Spinal cord (tissue), 10 donors: ENCODE measurements around the gene THOC7. TPM values are rescaled to one million over a fixed set of nuclear protein-coding genes. Genes with fewer than 3 reads are reported as not detected.
A peak's percentile ranks its signal among the peaks of the same experiment; 100 is the strongest.

Source experiments
- DNase-seq, 6 donors: peaks; one replicate each; pipeline versions ENCODE4 v3.0.0 to v3.0.0-alpha.2; 2013 to 2015; ENCODE audit warnings: low spot score in 6 of 6, low read depth in 4 of 6
- H3K27ac ChIP-seq: one replicate; pipeline ENCODE4 v1.5.1; 2013; ENCODE audit warnings: low read depth, low read length, control low read depth
- H3K27me3 ChIP-seq: one replicate; pipeline ENCODE4 v1.6.1; 2013; ENCODE audit warnings: low read length; ENCODE audit not compliant: control insufficient read depth, insufficient read depth
- H3K36me3 ChIP-seq: one replicate; pipeline ENCODE4 v1.6.1; 2013; ENCODE audit warnings: low read length; ENCODE audit not compliant: control insufficient read depth, insufficient read depth
- H3K4me1 ChIP-seq: one replicate; pipeline ENCODE4 v1.6.1; 2013; ENCODE audit warnings: low read length; ENCODE audit not compliant: control insufficient read depth, insufficient read depth
- H3K4me3 ChIP-seq: one replicate; pipeline ENCODE4 v1.5.1; 2013; ENCODE audit warnings: low read depth, low read length, control low read depth
- H3K9me3 ChIP-seq: one replicate; pipeline ENCODE4 v1.6.1; 2013; ENCODE audit warnings: low read length; ENCODE audit not compliant: control insufficient read depth, insufficient read depth
- WGBS: methylation state at CpG from one replicate; pipeline ENCODE4 v1.1.5; 2013; ENCODE audit warnings: missing lambda C conversion rate; ENCODE audit not compliant: insufficient coverage; 5-methylcytosine and 5-hydroxymethylcytosine counted together
- polyA plus RNA-seq, 2 donors: library from polyadenylated mRNA; unstranded; fragments of 120-200 nt; gene quantifications; one replicate each; pipeline ENCODE4 v1.2.1, GENCODE V29; 2013; ENCODE audit not compliant: insufficient read length in 2 of 2
- total RNA-seq, 2 donors: library from RNA; depleted of rRNA in 1 of 2; stranded (reverse); fragments of 120-200 nt in 1 of 2; fragments of >200 nt in 1 of 2; gene quantifications; one replicate each; pipeline versions ENCODE4 v1.2.3 to v1.2.4, GENCODE V29; 2013 to 2014
- donor health status: healthy.

THOC7 gene
- total and polyA plus RNA-seq, 4 donors: 47.7 to 78.9 (median 66.6) TPM

DNA sequence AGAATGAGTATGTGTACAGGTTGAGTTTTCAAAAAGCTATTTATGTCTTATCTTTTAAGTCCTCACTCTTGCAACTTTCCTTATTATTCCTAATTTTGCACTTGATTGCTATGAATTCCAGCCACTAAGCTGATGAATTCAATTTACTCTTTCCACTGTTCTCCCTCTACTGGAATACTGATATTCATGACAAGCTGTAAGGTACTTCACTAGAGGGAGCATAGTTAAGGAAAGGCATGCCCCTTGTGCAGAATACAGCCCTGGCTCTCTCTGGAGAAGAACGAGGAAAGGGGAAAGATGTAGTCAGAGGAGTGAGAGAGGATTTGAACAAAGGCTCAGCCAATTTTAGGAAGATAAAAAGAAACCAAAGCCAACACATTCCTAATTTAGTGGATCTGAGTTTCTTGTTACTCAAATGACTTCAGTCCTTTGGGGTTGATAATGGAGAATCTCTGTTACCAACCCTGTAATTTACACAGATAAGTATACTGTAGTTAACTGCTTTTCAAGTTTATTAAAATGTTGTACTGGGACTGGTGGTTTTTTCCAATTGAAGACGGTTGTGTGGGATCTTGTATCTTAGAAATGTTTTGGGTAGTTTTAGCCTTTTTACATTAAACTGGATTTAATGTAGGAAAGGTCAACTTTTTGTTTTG lies 44.6 kb upstream of the THOC7 start:
- DNase-seq: peak in 2 of 6 donors; percentile 29 to 47
- Histone ChIP-seq H3K36me3 (no peaks in the 10 kb centered on the region), H3K4me1 (peaks cover 4% of the 10 kb centered on the region), H3K9me3 (no peaks in the 10 kb centered on the region), H3K27ac (no peak overlapping the region), H3K27me3 (no peaks in the 10 kb centered on the region), H3K4me3 (no peak overlapping the region)
- WGBS: 100% methylated on average over 1 of the region's 2 CpGs

DNA sequence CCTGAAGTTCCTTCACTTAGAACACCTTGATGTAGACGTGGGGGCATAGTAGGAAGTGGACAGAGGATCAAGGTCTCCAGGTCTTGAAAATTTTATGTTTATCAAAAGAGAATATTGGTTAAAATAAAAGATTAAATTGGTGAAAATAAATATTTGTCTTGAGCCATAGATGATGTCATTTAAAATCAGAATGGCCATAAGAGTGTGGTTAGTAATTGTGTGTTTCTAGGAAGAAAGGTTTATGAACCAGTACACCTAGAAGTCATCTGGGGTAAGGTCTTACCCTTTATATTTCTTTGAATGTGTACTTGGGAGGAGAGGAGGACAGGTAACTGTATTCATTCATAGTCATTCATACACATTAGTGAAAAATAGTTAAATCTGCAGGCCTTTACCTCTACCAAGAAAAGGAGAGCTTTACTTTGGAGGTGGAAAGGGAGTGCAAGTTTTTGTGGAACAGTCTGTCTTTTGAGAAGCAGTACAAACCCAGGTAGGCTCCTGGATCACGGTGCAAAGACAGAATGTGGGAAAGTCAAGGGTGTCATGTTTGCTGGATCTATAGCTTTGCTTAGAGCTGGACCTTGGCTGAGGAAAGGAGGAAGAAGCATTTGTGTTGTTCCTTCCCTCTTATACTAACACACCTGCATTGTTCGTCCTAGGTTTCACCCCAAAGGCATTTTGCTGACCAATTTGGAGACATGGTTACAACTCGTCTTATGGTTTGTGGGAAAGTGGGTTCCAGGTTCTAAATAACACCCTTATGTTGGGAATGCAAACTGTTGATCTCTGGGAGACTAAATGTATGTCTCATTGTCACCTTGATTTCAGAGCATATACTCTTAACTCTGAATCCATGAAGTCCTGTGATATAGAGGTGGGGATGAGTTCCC lies 42.4 kb upstream of the THOC7 start:
- no CpG with 5 or more reads among the region's 4 CpGs for WGBS
- no peaks in the 10 kb centered on the region for H3K9me3 ChIP-seq
- H3K27me3 ChIP-seq: no peaks in the 10 kb centered on the region
- DNase-seq: no peak
- H3K27ac ChIP-seq: no peak overlapping the region
- H3K36me3 ChIP-seq: no peaks in the 10 kb centered on the region
- H3K4me1 ChIP-seq: no peaks in the 10 kb centered on the region
- no peak overlapping the region for H3K4me3 ChIP-seq

GRCh38 chr3:63900459-63900858 lies 36.9 kb upstream of the THOC7 start:
- WGBS: 38% methylated on average over 2 of the region's 2 CpGs
- Histone ChIP-seq H3K27me3 (no peaks in the 10 kb centered on the region), H3K4me1 (no peaks in the 10 kb centered on the region), H3K27ac (no peak overlapping the region), H3K9me3 (no peaks in the 10 kb centered on the region), H3K36me3 (peaks cover 9% of the 10 kb centered on the region), H3K4me3 (no peak overlapping the region)
- no peak for DNase-seq

- Histone ChIP-seq H3K27ac (no peak overlapping the region), H3K27me3 (no peaks in the 10 kb centered on the region), H3K36me3 (peaks cover 9% of the 10 kb centered on the region), H3K4me1 (no peaks in the 10 kb centered on the region), H3K4me3 (no peak overlapping the region), H3K9me3 (no peaks in the 10 kb centered on the region)
- DNase-seq: no peak
- WGBS: no CpG with 5 or more reads among the region's 5 CpGs
These were observed 36.4 kb upstream of the THOC7 start for GRCh38 chr3:63900010-63900409.

- H3K4me3 ChIP-seq: no peak overlapping the region
- H3K36me3 ChIP-seq: peaks cover 9% of the 10 kb centered on the region
- H3K27me3 ChIP-seq: no peaks in the 10 kb centered on the region
- H3K9me3 ChIP-seq: no peaks in the 10 kb centered on the region
- H3K4me1 ChIP-seq: no peaks in the 10 kb centered on the region
- no CpG with 5 or more reads among the region's 1 CpG for WGBS
- DNase-seq: no peak
- H3K27ac ChIP-seq: no peak overlapping the region
These were observed 32.9 kb upstream of the THOC7 start for GRCh38 chr3:63896332-63897030.

DNA sequence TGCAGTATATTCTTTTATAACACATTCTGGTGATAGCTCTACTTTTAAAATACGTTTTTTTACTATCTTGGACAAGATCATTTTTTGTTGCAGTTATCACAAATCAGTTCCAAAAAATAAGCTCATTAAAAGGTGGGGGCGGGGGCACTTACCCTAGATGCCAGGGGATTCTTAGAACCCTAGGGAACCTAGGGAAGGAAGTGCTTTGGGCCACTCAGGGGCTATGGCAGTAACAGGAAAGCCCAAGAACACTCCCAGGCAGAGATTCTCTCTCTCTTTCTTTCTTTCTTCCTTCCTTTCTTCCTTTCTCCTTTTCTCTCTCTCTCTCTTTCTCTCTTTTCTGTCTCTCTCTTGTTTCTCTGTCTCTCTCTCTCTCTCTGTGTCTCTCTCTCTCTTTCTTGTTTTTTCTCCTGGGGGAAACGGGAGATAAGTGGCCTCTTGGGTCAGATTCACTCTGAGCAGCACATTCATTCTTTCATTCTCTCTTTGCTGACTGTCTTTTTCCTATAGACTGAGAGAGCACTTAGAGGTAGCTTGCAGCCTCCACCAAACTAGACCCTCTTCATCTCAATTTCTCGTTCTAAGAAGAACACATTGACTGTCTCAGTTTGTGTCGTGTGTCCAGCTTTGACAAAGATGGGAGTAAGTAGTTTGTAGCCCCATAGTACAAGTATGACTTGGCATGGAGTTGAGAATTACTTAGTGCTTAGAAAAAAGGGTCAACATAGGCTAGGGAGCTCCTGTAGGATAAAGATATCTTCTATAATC lies 32.0 kb upstream of the THOC7 start:
- Histone ChIP-seq H3K9me3 (no peaks in the 10 kb centered on the region), H3K27me3 (no peaks in the 10 kb centered on the region), H3K27ac (no peak overlapping the region), H3K4me1 (no peaks in the 10 kb centered on the region), H3K4me3 (no peak overlapping the region), H3K36me3 (peaks cover 9% of the 10 kb centered on the region)
- no peak for DNase-seq
- 83% methylated on average over 1 of the region's 5 CpGs for WGBS

GRCh38 chr3:63892773-63893352 lies 29.3 kb upstream of the THOC7 start:
- no CpG with 5 or more reads among the region's 1 CpG for WGBS
- H3K27ac ChIP-seq: no peak overlapping the region
- DNase-seq: no peak

GRCh38 chr3:63891518-63891917 lies 27.9 kb upstream of the THOC7 start:
- Histone ChIP-seq H3K4me1 (no peaks in the 10 kb centered on the region), H3K27me3 (no peaks in the 10 kb centered on the region), H3K9me3 (no peaks in the 10 kb centered on the region), H3K27ac (no peak overlapping the region), H3K36me3 (no peaks in the 10 kb centered on the region), H3K4me3 (no peak overlapping the region)
- 100% methylated on average over 1 of the region's 5 CpGs for WGBS
- DNase-seq: no peak

More at GRCh38 chr3:63892773-63893352, 29.3 kb upstream of the THOC7 start:
- no peaks in the 10 kb centered on the region for H3K9me3 ChIP-seq
- no peaks in the 10 kb centered on the region for H3K4me1 ChIP-seq
- H3K4me3 ChIP-seq: no peak overlapping the region
- no peaks in the 10 kb centered on the region for H3K36me3 ChIP-seq
- no peaks in the 10 kb centered on the region for H3K27me3 ChIP-seq

DNA sequence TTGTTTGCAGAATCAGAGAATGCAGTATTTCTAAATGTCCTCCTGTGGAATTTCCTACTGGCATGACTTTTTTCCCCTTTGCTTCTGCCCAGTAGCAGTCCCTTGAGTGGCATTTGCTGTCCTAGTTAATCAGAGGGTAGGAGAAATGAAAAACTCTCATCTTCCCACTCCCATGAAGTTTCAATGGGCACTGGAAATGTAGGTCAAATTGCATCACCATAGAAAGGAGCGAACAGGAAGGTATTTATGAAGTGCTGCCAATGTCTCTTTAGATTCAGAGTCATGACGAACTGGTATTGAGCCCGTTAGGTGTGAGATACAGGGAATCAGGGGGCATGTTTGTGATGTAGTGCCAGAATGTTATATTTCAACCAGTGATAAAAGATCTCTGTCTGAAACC lies 23.3 kb upstream of the THOC7 start:
- Histone ChIP-seq H3K27ac (no peak overlapping the region), H3K36me3 (no peaks in the 10 kb centered on the region), H3K4me3 (no peak overlapping the region), H3K27me3 (no peaks in the 10 kb centered on the region), H3K9me3 (no peaks in the 10 kb centered on the region), H3K4me1 (no peaks in the 10 kb centered on the region)
- WGBS: 33% methylated on average over 3 of the region's 3 CpGs
- DNase-seq: peak in 2 of 6 donors; percentile 17 to 25
